ENCODE data around the gene PPP1R7. TPM values are rescaled to one million over a fixed set of nuclear protein-coding genes. Genes with fewer than 3 reads are reported as not detected.
A peak's percentile ranks its signal among the peaks of the same experiment; 100 is the strongest.

The PPP1R7 gene
- total and polyA plus RNA-seq, 5 donors from 2014 or later, result 68.0 to 150 (median 106) TPM

DNA sequence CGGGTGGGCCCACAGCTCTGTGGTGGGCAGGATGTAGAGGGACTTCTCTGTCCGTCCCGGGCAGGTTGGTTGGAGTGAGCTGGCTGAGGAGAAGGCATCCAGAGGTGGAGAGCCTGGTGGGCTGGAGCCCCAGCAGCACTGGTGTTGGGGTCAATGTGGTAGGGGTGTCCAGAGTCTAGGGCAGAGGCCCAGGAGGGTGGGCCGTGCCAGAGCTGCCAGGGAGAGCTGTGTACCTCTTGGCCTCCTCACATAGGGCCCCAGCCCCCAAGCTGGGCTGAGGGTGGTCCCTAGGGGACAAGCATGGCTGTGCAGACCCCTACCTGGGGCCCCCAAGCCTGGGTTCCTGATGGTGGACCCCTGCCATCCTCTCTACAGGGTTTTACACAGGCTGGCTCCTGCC is 54.2 kb downstream of the PPP1R7 start:
- Histone ChIP-seq H3K27me3 (ENCODE audit: control insufficient read depth, insufficient read depth, low read length) (no peaks in the 10 kb centered on the region), H3K9me3 (ENCODE audit: control insufficient read depth in 2 of 2, low read length in 2 of 2) (no peaks in the 10 kb centered on the region), H3K4me3 (ENCODE audit: low read depth, low read length) (no peak overlapping the region), H3K4me1 (ENCODE audit: control insufficient read depth, insufficient read depth, low read length, poor library complexity, severe bottlenecking) (no peaks in the 10 kb centered on the region), H3K27ac (ENCODE audit: insufficient read depth, low read length, poor library complexity, severe bottlenecking) (no peak overlapping the region), H3K36me3 (ENCODE audit: control insufficient read depth, insufficient read depth, low read length) (no peaks in the 10 kb centered on the region)
- Mint-ChIP-seq H3K4me3 (no peak overlapping the region), H3K36me3 (no peaks in the 10 kb centered on the region), H3K27me3 (no peaks in the 10 kb centered on the region), H3K4me1 (no peaks in the 10 kb centered on the region), H3K9me3 (no peaks in the 10 kb centered on the region), H3K27ac (no peak overlapping the region)
- DNase-seq (no peak), ATAC-seq (ENCODE audit: low read depth in 2 of 2) (no peak)

DNA sequence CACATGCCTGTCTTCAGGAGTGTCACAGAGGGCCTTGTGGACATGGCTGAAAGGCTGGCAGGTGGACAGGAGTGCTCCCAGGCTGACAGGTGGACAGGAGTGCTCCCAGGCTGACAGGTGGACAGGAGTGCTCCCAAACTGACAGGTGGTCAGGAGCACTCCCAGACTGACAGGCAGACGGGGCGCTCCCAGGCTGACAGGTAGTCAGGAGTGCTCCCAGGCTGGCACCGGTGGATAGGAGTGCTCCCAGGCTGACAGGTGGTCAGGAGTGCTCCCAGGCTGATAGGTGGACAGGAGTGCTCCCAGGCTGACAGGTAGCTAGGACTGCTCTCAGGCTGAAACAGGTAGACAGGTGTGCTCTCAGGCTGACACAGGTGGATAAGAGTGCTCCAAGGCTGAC is 54.8 kb downstream of the PPP1R7 start:
- ATAC-seq (ENCODE audit: low read depth in 2 of 2) (no peak), DNase-seq (no peak)
- H3K27ac Mint-ChIP-seq, result no peak overlapping the region
- no peak overlapping the region for H3K4me3 Mint-ChIP-seq
- H3K4me3 ChIP-seq (ENCODE audit: low read depth, low read length), result no peak overlapping the region
- H3K27ac ChIP-seq (ENCODE audit: insufficient read depth, low read length, poor library complexity, severe bottlenecking), result no peak overlapping the region
- H3K9me3 ChIP-seq (ENCODE audit: control insufficient read depth in 2 of 2, low read length in 2 of 2), result no peaks in the 10 kb centered on the region
- no peaks in the 10 kb centered on the region for H3K27me3 ChIP-seq (ENCODE audit: control insufficient read depth, insufficient read depth, low read length)
- H3K4me1 Mint-ChIP-seq, result no peaks in the 10 kb centered on the region
- H3K4me1 ChIP-seq (ENCODE audit: control insufficient read depth, insufficient read depth, low read length, poor library complexity, severe bottlenecking), result no peaks in the 10 kb centered on the region
- no peaks in the 10 kb centered on the region for H3K27me3 Mint-ChIP-seq
- H3K36me3 Mint-ChIP-seq, result no peaks in the 10 kb centered on the region
- no peaks in the 10 kb centered on the region for H3K9me3 Mint-ChIP-seq
- no peaks in the 10 kb centered on the region for H3K36me3 ChIP-seq (ENCODE audit: control insufficient read depth, insufficient read depth, low read length)

DNA sequence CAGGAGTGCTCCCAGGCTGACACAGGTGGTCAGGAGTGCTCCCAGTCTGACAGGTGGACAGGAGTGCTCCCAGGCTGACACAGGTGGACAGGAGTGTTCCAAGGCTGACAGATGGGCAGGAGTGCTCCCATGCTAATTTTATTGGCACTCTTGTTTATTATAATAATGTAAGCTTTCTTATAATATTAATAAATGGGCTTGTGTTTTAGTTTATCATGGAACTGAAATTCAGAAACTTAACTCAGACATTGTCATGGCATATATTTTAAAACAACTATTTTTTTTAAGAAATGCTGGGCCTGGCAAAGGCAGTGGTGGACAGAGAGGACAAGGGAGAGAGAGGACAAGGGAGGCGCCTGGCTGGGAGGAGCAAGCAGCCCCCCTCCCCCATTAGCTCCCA is 56.9 kb downstream of the PPP1R7 start:
- Histone ChIP-seq H3K27ac (ENCODE audit: insufficient read depth, low read length, poor library complexity, severe bottlenecking) (no peak overlapping the region), H3K9me3 (ENCODE audit: control insufficient read depth in 2 of 2, low read length in 2 of 2) (no peaks in the 10 kb centered on the region), H3K27me3 (ENCODE audit: control insufficient read depth, insufficient read depth, low read length) (no peaks in the 10 kb centered on the region), H3K4me1 (ENCODE audit: control insufficient read depth, insufficient read depth, low read length, poor library complexity, severe bottlenecking) (no peaks in the 10 kb centered on the region), H3K4me3 (ENCODE audit: low read depth, low read length) (no peak overlapping the region), H3K36me3 (ENCODE audit: control insufficient read depth, insufficient read depth, low read length) (no peaks in the 10 kb centered on the region)
- no peak for DNase-seq
- Mint-ChIP-seq H3K4me3 (peak overlapping the region in 1 of 4 donors; percentile 27), H3K27me3 (no peaks in the 10 kb centered on the region), H3K36me3 (no peaks in the 10 kb centered on the region), H3K27ac (no peak overlapping the region), H3K9me3 (no peaks in the 10 kb centered on the region), H3K4me1 (peaks cover 0 to 4% (median 0%) of the 10 kb centered on the region in 4 donors)
- no peak for ATAC-seq (ENCODE audit: low read depth in 2 of 2)

DNA sequence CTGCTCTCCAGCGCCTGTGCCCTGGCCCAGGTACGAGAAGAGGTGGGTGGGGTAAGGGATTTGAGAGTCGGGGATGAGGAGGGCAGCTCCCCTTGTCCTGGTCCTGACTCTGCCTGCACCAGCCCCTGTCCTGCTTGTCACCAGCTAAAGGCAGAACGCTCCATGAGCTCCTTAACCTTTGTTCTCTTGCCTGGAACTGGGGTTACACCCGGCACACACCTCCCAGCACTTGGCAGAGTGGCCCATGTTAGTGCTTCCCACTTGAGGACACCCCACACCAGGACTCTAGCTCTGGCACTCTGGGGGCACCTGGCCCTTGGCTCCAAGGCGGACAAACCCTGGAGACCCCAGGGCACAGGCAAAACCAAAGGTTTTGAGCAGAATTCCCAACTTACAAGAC is 57.4 kb downstream of the PPP1R7 start:
- Histone ChIP-seq H3K4me3 (ENCODE audit: low read depth, low read length) (no peak overlapping the region), H3K9me3 (ENCODE audit: control insufficient read depth in 2 of 2, low read length in 2 of 2) (no peaks in the 10 kb centered on the region), H3K4me1 (ENCODE audit: control insufficient read depth, insufficient read depth, low read length, poor library complexity, severe bottlenecking) (no peaks in the 10 kb centered on the region), H3K27ac (ENCODE audit: insufficient read depth, low read length, poor library complexity, severe bottlenecking) (no peak overlapping the region), H3K27me3 (ENCODE audit: control insufficient read depth, insufficient read depth, low read length) (no peaks in the 10 kb centered on the region), H3K36me3 (ENCODE audit: control insufficient read depth, insufficient read depth, low read length) (no peaks in the 10 kb centered on the region)
- ATAC-seq (ENCODE audit: low read depth in 2 of 2) (no peak), DNase-seq (no peak)
- no peaks in the 10 kb centered on the region for H3K36me3 Mint-ChIP-seq
- H3K9me3 Mint-ChIP-seq, result no peaks in the 10 kb centered on the region
- H3K4me3 Mint-ChIP-seq, result no peak overlapping the region
- H3K4me1 Mint-ChIP-seq, result peaks cover 0 to 4% (median 0%) of the 10 kb centered on the region in 4 donors
- H3K27me3 Mint-ChIP-seq, result no peaks in the 10 kb centered on the region
- no peak overlapping the region for H3K27ac Mint-ChIP-seq

DNA sequence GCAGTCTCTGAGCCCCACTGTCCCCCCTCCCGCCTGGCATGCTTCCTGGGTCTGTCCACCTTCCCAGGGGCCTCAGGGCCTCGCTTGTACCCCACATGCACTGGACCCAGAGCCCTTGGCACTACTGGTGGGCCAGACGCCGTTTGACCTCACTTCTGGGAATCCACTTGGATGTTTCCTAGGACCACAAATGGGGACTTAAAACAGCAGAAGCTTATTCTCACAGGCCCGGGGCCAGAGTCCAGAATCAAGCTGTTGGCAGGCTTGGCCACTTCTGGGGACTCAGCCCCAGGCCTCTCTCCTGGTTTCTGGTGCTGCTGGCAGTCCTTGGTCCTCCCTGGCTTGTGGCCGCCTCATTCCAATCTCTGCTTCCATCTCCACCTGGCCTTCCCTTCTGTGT is 57.8 kb downstream of the PPP1R7 start:
- Histone ChIP-seq H3K27ac (ENCODE audit: insufficient read depth, low read length, poor library complexity, severe bottlenecking) (no peak overlapping the region), H3K4me1 (ENCODE audit: control insufficient read depth, insufficient read depth, low read length, poor library complexity, severe bottlenecking) (no peaks in the 10 kb centered on the region), H3K27me3 (ENCODE audit: control insufficient read depth, insufficient read depth, low read length) (no peaks in the 10 kb centered on the region), H3K4me3 (ENCODE audit: low read depth, low read length) (no peak overlapping the region), H3K9me3 (ENCODE audit: control insufficient read depth in 2 of 2, low read length in 2 of 2) (no peaks in the 10 kb centered on the region), H3K36me3 (ENCODE audit: control insufficient read depth, insufficient read depth, low read length) (no peaks in the 10 kb centered on the region)
- H3K36me3 Mint-ChIP-seq, result no peaks in the 10 kb centered on the region
- H3K27ac Mint-ChIP-seq, result peak overlapping the region in 1 of 3 donors; percentile 3
- no peak for DNase-seq
- H3K9me3 Mint-ChIP-seq, result no peaks in the 10 kb centered on the region
- peak overlapping the region in 1 of 4 donors; percentile 47 for H3K4me3 Mint-ChIP-seq
- no peak for ATAC-seq (ENCODE audit: low read depth in 2 of 2)
- H3K27me3 Mint-ChIP-seq, result no peaks in the 10 kb centered on the region
- peaks cover 0 to 4% (median 0%) of the 10 kb centered on the region in 4 donors for H3K4me1 Mint-ChIP-seq

DNA sequence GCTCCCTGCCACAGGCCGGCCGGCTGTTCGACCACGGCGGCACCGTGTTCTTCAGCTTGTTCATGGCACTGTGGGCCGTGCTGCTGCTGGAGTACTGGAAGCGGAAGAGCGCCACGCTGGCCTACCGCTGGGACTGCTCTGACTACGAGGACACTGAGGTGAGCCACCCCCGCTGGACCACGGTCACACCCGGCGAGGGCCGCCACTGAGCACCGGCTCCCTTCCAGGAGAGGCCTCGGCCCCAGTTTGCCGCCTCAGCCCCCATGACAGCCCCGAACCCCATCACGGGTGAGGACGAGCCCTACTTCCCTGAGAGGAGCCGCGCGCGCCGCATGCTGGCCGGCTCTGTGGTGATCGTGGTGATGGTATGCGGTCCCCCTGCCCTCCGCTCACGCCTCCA is 59.0 kb downstream of the PPP1R7 start:
- DNase-seq, result no peak
- Histone ChIP-seq H3K9me3 (ENCODE audit: control insufficient read depth in 2 of 2, low read length in 2 of 2) (no peaks in the 10 kb centered on the region), H3K36me3 (ENCODE audit: control insufficient read depth, insufficient read depth, low read length) (no peaks in the 10 kb centered on the region), H3K27ac (ENCODE audit: insufficient read depth, low read length, poor library complexity, severe bottlenecking) (no peak overlapping the region), H3K27me3 (ENCODE audit: control insufficient read depth, insufficient read depth, low read length) (no peaks in the 10 kb centered on the region), H3K4me3 (ENCODE audit: low read depth, low read length) (no peak overlapping the region), H3K4me1 (ENCODE audit: control insufficient read depth, insufficient read depth, low read length, poor library complexity, severe bottlenecking) (no peaks in the 10 kb centered on the region)
- Mint-ChIP-seq H3K4me1 (peaks cover 0 to 4% (median 0%) of the 10 kb centered on the region in 4 donors), H3K4me3 (no peak overlapping the region), H3K9me3 (no peaks in the 10 kb centered on the region), H3K27ac (no peak overlapping the region), H3K36me3 (no peaks in the 10 kb centered on the region), H3K27me3 (no peaks in the 10 kb centered on the region)
- ATAC-seq (ENCODE audit: low read depth in 2 of 2), result no peak

DNA sequence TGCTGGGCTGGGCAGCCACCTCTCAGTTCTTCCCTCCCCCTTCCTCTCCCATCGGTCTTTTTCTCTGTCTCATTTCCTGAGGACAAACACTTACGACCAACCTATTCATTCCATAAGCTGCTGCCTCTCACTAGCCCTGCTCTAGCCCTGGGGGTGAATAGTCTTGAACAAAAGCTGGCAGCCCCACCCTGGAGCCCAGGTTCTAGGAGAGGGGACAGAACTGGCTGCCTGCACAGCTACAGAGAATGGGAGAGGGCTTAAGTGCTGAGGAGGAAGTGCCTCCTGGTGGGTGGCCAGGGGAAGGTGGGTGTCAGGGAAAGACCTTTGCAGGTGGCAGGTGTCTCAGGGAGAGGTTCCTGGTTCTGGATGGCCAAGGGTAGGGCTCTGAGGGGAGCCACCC is 61.0 kb downstream of the PPP1R7 start:
- Histone ChIP-seq H3K27ac (ENCODE audit: insufficient read depth, low read length, poor library complexity, severe bottlenecking) (no peak overlapping the region), H3K9me3 (ENCODE audit: control insufficient read depth in 2 of 2, low read length in 2 of 2) (no peaks in the 10 kb centered on the region), H3K36me3 (ENCODE audit: control insufficient read depth, insufficient read depth, low read length) (no peaks in the 10 kb centered on the region), H3K27me3 (ENCODE audit: control insufficient read depth, insufficient read depth, low read length) (no peaks in the 10 kb centered on the region), H3K4me3 (ENCODE audit: low read depth, low read length) (no peak overlapping the region), H3K4me1 (ENCODE audit: control insufficient read depth, insufficient read depth, low read length, poor library complexity, severe bottlenecking) (no peaks in the 10 kb centered on the region)
- Mint-ChIP-seq H3K4me3 (no peak overlapping the region), H3K9me3 (no peaks in the 10 kb centered on the region), H3K27ac (no peak overlapping the region), H3K36me3 (no peaks in the 10 kb centered on the region), H3K4me1 (peaks cover 0 to 4% (median under 1%) of the 10 kb centered on the region in 4 donors), H3K27me3 (peaks cover 3% of the 10 kb centered on the region)
- no peak for DNase-seq
- ATAC-seq (ENCODE audit: low read depth in 2 of 2), result no peak

DNA sequence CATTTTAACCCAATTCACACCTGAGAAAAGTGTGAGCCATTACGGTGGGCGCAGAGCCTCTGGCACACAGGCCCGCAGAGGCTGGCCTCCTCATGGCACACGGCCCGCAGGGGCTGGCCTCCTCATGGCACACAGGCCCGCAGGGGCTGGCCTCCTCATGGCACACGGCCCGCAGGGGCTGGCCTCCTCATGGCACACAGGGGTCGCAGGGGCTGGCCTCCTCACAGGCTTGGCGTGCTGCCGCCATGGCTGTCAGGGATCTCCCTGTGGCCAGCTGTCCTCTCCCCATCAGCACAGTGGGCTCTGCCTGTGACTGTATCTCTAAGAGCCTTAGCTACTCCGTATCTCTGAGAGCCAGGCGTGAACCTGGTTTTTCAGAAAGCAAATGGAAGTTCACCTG is 62.8 kb downstream of the PPP1R7 start:
- H3K36me3 Mint-ChIP-seq, result no peaks in the 10 kb centered on the region
- no peak overlapping the region for H3K4me3 ChIP-seq (ENCODE audit: low read depth, low read length)
- no peak overlapping the region for H3K4me3 Mint-ChIP-seq
- no peaks in the 10 kb centered on the region for H3K36me3 ChIP-seq (ENCODE audit: control insufficient read depth, insufficient read depth, low read length)
- no peaks in the 10 kb centered on the region for H3K9me3 Mint-ChIP-seq
- H3K4me1 ChIP-seq (ENCODE audit: control insufficient read depth, insufficient read depth, low read length, poor library complexity, severe bottlenecking), result no peaks in the 10 kb centered on the region
- H3K27me3 Mint-ChIP-seq, result peaks cover 10% of the 10 kb centered on the region
- no peak overlapping the region for H3K27ac ChIP-seq (ENCODE audit: insufficient read depth, low read length, poor library complexity, severe bottlenecking)
- H3K4me1 Mint-ChIP-seq, result peaks cover 0 to 11% (median 5%) of the 10 kb centered on the region in 4 donors
- no peaks in the 10 kb centered on the region for H3K27me3 ChIP-seq (ENCODE audit: control insufficient read depth, insufficient read depth, low read length)
- no peak overlapping the region for H3K27ac Mint-ChIP-seq
- ATAC-seq (ENCODE audit: low read depth in 2 of 2), result no peak
- no peaks in the 10 kb centered on the region for H3K9me3 ChIP-seq (ENCODE audit: control insufficient read depth in 2 of 2, low read length in 2 of 2)
- DNase-seq, result no peak
